ENCODE results near the gene ENGASE.
A peak's percentile ranks its signal among the peaks of the same experiment; 100 is the strongest.

Gene ENGASE

DNA sequence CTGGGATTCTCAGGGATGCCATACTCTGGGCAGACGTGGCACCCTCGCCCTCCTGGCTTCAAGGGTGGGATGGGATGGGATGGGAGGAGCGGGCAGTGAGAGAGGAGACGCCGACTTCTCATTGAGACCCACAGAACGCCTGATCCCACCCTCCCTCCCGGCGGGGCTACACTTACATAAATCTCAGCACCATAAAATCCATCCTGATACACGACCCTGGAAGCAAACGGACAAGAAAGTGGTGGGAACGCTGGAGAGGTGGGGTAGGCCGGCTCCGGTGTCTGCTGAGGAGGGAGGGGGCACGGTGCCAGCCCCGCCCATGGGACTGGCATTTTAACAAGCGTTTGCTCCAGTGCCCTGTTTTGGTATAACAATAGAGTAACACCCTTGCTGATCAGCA is 21.9 kb downstream of the ENGASE start:
- no peak for DNase-seq

DNA sequence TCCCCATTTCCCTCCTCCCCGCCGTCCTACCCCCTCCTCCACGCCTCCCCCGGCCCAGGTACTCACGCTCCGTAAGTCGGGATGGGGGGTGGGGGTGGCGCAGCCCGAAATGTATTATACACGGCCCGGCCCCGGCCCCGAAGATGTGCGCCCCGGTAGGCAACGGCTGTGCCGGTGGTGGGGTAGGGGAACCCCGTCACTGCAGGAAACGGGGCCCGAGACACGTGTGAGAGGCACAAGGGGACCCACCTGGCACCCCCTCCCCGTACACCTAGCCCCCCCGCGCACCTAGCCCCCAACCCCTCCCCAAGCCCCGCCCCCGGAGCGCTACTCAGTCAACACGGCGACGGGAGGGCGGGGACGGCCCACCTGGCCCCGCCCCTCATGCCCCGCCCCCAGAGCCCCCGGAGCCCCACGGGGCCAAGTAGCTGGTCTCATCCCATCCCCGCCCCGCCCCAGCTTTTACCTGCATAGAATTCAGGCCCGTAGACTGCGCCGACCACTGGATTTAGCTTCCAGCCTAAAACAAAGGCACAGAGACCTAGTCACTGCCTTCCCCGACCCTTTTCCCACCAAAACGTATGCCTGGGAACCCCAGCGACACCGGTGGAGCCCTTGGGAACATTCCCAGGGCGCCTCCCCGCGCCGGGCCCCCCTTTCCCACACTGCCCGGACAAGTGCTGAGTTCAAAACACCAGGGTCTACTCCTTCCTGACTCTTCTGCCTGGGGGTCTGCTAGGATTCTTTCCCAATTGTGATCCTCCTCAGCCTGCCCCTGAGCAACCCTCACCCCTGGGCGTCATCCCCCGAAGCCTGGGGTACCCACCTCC is 22.8 kb downstream of the ENGASE start:
- no peak for DNase-seq

DNA sequence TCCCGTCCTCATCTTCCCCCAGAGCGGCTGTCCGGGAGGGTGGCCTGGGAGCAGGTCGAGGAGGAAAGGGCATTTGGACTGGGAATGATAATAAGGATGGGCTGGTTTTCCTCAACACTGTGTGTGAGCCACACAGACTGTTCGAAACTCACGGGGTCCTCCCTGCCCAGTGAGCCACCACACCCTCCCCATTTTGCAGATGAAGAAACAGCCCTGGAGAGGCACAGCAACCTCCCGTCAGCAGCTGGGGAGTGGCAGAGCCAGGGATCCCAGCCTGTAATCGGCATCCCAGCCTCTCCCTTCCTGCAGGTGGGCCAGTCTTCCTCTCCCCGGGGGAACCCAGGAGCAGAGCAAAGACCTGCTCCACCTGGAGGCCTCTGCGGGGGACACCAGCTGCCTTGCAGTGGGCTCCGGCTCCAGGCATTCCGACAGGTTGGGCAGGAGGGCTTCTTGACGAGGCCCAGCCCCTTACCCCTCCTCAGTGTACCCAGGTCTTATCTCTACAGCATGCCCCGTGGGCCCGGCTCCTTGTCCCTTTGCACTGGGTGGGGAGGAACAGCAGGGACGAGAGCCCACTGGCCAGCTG is 23.8 kb downstream of the ENGASE start:
- no peak for DNase-seq

DNA sequence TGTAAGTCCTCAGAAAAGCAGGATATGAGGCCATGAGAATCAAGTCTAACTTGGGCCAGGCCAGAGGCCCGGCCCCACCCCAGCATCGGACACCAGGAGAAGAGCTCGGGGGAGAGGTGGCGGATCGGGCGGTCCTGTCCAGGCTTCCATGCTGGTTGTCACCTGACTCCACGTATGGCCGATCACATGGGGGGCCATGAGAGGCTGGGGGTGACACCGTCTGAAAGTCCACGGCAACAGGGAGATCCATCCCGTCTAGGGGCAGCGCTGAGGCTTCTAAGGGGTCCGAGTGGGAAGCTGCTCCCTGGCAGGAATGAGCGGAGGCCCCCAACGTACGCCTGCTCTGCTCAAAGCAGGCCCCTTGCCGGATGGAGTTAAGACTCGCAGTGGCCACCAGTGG is 25.8 kb downstream of the ENGASE start:
- no peak for DNase-seq

DNA sequence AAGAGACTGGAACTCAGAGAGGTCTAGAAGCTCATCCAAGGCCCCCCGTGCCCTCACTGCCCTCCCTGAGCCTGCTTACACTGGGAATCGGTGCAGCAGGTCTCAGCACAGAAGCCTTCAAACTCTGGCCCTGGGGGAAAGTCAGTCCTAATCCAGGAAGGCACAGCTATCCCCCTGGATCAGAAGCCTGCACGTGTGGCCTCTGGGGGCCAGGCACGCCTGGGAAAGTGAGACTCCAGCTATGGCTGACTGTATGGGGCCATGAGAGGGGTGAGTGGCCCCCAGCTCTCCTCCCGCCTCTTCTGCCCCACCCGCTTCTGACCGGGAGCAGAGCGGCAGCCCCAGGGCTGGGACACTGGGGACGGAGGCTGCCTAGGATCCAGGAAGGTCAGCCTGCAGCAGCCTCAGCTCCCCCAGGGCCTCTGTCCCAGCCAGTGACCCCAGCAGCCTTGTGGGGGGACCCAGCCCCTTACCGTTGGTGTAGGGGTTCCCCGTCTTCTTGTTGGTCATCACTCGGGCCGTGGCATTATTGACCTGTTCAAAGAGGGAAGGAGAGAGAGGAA is 26.6 kb downstream of the ENGASE start:
- DNase-seq: no peak

DNA sequence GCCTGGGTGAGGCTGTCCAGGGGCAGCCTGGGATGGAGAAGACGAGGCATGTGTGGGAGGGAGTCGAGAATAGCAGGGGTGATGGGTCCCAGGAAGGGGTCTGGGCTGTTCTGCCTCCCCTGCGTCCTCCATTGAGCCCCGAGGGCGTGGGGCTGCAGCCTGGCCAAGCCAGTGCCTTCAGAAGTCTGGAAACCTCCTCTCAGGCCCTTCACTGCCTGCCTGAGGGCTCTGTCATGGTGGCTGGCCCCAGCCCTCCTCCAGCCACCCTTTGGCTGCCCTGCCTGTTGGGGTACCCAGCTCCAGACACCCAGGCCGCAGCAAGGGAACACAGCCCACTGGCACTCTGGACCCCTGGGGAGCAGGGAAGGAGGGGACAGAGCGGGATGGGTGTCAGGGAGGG is 27.6 kb downstream of the ENGASE start:
- DNase-seq: no peak

DNA sequence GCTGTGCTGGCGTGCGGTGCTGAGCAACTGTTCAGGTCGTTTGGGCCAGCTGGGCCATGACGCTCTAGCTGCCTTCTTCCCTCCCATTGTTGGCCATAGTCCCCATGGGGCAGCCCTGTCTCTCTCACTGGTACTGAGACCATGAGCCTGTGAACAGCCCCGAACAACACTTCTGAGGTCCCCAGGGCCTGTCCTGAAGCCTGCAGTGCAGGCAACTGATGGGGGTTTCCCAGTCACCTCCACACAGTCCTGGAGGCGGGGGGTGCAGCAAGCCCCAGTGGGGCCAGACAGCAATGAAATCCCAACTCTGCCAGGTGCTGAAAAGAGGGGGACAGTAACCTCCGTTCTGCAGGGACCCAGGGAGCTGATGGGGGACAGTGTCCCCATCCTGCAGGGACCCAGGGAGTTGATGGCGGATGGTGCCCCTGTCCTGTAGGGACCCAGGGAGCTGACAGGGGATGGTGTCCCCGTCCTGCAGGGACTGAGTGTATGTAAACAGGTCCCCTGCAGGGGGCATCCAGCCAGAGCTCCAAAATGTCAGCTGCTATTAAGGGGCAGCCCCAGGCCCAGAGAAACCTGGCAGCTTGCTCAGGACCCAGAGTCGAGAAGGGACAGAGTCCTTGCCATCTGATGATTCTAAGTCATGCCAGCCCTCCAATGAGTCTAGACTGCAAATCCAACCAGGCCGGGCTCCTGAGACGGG is 30.4 kb downstream of the ENGASE start:
- no peak for DNase-seq

DNA sequence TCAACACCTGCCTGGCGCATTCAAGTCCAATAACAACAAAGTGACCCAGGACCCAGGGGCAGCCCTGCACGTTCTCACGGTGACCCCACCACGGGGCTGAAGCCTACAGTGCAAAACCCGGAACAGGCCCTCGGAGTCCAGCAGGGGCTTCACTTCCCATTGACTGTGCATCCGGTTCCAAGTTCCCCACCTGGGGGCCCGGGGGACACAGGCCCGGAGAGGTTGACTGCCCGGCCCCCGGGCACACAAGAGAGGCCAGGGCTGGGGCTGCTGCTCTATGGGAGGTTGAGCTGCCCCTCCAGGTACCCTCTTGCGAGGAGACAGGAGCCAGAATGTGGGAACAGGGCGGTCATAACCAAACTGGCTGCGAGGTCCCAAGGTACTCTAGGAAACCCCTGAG is 31.3 kb downstream of the ENGASE start:
- DNase-seq: no peak

DNA sequence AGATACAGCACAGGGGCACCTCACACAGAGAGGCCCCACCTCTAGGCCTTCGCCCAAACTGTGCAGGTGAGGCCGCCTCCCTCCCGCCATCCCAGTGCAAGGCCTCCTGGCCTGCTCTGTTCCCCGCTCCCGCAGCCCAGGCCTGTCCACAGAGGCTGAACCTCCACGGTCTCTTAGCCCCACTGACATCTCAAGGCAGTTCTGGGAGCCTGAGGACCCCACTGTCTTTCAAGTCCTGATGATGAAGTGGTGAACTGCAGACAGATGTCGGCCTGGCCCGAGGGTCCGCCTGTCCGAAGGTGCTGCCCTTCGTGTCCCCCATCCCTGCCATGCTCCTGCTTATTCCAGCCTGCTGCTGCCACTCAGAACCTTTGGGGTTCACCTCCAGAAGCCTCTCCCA is 32.3 kb downstream of the ENGASE start:
- DNase-seq: no peak

DNA sequence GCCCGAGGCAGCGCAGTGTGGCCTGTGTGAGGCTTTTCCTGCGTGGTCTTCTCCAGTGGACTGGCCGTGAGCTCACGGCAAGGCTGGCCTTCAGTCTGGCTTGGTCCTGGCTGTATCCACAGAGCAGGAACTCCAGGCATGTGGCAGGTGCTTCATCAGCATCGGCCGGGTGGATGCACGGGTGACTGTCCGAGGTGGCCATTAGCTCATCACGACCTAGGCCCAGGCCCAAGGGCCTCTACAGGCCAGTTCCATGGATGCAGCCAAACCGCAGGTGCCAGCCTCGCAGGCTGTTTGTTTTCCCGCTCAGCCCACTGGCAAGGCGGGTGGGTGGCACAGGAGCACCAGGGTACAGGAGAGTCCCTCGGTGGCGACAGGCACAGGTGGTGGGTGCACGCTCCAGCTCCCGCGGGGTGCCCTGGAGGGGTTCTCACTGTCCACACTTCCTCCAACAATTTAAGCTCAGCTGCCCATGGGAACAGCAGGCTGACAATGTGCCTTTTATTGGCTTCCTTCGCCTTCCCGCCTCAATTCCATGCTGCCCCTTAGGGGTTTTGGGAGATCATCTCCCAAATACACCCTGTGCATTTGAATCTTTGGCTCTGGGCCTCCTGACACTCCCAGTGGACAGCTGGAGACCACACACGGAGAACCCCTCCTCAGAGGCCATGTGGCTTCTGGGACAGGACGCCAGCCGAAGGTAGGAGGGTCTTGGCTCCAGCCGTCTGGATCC is 33.0 kb downstream of the ENGASE start:
- DNase-seq: no peak

DNA sequence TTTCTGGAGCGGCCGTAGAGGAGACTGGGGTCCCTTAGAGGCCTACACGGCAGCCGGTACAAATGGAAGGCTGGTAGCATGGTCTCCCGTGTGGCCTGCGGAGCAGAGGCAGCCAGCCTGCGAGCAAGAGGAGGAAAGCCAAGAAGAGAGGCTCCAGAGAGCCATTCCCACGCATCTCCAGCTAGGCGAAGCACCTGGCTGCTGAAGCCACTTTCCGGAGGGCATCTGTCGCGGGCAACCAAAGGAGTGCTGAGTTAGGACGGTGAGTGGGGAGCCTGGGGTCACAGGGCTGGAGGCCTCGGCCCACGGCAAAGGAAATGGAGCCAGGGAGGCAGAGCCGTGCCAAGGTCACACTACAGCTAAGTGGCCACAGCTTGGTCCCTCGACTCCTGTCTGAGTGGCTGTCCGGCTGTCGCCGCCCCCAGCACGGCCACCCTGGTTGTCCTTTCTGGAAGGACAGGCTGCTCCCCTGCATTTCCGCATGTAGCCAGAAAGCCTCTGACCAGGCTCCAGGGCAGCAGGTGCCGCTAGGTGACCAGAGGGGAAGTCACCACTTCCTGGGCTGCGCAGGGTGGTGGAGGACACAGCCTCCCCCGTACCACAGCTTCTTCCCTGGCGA is 33.7 kb downstream of the ENGASE start:
- no peak for DNase-seq

DNA sequence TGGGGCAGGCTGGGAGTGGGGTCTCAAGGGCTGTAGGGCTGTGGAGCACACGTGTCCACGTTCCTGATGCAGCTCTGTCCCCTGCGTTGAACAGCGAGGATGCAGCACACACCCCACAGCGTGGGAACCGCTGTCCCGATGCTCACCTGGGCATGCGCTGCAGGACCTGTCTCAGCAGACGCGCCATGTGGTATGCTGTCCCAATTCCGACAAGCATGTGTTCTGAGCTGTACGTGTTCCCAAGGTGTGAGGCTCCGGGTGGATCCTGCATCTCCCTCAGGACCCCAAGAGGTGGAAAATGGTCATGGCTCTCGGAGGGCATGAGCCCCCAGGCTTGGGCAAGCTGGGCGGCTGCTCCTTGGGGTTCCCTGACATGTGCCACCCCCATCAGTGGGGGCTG is 34.2 kb downstream of the ENGASE start:
- no peak for DNase-seq

DNA sequence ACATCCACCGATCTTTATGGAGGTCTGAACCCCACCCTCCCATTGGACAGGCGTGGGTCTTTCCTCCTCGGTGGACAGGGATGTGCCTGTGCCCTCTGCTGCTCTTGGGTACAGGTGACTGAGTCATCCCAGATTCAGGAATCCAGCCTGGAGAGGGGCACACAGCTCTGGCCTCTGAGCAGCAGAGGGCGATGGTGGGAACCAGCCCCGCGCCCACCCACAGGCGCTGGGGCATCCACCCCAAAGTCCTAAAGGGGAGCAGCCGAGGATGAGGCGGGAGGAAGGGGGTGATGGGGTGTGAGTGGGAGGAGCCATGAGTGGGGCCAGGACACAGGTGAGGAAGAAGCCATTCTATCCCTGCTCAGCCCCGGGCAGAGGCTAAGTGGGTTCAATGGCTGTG is 35.0 kb downstream of the ENGASE start:
- no peak for DNase-seq

DNA sequence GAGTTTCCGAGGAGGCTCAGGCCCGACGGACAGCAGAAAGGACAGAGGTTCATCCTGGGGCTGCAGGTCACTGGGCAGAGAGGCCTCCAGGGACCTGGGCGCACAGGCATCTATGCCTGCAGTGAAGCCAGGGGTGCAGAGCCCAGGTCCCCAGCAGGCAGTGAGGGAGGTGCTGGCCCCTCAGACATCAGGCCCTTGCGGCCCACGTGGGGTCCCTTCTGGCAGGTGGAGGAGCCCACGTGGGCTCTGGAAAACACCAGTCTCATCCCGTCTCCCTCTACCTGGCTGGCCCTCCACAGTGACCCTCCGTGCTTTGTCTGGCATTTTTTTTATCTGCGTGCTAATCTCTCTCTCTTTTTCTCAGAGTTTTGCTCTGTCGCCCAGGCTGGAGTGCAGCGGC is 36.5 kb downstream of the ENGASE start:
- no peak for DNase-seq

DNA sequence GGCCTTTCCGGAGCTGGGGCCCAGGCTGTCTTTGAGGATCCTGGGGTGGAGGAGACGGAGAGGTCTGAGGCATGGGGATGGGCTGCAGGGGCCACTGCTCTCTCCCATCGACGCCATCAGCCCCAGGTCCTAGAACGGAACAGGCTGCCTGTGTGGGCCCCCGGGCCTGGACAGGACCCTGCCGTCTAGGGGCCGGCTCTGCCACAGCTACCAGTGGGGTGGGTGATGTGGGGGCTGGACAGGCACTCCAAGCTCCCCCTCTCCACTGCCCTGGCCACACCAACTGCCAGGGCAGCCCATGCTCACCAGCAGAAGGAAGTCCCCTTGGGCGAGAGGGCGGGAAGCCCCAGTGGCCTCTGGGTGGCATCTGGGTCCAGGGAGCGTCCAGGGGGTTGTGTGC is 37.8 kb downstream of the ENGASE start:
- no peak for DNase-seq

DNA sequence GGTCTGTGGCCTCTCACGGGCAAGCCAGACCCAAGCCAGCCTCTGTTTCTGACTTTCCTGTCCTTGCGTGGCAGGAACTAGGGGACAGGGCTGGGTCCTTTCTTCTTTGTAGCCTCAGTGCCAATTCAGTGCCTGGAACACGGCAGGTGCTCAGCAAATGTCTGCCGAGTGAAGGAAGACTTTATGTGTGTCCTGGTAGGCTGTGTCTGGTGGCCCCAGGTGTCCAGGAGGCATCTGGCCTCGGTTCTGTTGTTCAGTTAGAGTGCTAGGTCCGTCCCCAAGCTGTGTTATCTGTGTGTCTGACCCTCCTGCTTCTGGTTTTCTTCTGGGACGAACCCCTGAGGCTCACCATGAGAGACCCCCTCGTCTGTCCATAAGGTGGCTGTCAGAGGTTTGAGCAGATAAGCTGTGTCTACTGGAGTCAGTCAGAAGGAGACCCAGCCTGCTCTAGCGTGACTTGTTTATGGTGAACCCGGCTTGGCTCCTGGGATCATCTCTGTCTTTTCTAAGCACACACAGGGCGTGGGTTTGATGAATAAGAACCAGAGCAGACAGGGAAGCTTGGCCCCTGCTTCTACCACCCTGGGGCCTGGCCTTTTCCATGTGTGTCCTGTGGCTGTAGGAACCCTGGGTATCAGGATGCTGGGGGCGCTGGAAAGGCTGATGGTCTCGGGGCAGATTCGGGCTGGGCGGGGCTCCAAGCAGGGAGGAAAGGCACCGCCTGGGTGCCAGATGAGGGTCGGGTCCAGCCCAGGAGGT is 39.3 kb downstream of the ENGASE start:
- no peak for DNase-seq

DNA sequence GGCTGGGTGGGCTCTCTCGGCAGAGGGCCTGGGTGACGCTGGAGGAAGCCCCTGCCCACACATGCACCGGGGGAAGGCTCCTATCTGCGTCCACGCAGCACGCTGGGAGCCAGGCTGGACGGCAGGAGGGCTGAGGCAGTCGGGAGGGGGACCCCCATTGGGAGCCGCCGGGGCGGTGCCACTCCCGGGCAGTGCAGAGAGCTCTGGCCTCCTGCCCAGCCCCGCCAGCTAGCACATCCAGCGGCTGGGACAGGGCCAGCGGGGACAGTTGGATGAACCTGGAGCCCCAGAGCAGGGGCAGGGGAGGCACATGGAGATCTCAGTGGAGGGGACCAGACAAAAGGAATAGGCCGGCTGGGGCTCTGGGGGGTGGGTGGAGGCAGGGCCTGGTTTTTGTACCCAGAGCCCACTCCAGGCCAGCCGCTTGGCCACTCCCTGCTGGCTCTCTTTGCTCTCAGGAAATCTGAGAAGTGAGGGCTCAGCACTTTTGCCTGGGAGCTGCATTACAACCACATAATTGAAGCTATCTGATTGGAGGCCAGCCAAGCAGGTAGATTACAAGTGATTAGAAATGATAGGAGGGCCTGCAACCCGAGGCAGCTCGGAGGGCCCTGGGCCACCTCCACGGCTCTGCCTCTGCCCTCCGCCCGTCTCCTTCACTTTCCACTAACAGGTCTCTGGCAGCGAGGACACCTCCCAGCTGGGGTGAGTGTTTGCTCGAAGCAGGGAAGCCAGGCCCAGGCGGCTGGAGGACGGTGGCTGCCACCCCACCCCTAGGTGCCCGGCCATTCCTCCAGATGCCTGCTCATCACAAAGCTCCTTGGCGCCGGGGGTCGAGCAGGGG is 40.1 kb downstream of the ENGASE start:
- peak; percentile 98 for DNase-seq

DNA sequence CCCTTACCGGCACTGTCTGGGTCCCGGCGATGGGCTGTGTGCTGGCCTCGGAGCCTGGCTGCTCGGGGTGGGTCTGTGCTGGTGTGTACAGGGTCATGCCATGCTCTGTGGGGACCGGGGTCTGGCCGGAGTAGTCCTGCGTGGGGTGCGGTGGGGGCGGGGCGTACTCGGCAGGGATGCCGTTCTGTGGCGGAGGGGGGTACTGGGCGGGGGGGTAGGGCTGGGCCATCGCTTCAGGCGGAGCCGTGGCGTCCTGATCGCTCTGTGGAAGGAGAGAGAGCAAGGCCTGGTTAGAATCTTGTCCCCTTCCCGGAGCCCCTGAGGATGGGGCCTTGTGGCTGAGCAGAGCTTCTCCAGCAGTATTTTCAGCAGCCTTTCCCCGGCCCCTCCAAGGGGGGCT is 40.9 kb downstream of the ENGASE start:
- DNase-seq: no peak

DNA sequence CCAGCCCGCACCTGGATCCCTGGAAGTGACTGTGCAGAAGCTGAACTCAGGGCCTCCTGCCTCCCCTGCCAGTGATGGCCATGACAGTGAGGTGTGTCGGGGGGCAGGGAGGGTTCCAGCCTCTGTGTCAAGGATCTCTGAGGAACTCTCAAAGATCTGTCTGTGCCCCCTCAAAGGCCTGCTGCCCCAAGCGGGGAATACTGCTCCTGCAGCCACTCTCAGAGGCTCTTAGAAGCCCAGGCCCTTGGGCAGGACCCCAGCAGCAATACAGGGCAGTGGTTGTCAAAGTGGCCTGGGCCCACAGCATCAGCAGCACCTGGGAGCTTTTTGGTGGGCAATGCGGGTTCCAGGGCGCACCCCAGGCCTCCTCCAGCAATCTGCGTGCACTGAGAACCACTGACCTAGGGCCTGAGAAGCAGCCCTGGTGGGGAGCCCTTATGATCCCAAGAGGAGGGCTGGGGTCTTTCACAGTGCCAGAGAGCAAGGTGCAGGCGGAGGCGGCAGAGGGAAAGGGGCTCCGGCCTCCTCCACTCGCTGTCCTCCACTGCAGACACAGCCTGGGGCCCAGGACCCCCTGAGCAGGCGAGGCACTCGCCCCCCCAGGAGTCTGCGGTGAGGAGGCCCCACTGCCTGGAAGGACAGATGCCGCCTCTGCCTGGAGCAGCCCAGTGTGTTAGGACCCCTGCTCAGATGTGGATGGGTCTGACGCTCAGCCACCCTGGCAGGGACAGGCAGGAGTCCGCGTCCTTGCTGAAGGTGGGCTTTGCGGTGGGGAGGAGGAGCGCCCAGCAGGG is 42.1 kb downstream of the ENGASE start:
- no peak for DNase-seq

DNA sequence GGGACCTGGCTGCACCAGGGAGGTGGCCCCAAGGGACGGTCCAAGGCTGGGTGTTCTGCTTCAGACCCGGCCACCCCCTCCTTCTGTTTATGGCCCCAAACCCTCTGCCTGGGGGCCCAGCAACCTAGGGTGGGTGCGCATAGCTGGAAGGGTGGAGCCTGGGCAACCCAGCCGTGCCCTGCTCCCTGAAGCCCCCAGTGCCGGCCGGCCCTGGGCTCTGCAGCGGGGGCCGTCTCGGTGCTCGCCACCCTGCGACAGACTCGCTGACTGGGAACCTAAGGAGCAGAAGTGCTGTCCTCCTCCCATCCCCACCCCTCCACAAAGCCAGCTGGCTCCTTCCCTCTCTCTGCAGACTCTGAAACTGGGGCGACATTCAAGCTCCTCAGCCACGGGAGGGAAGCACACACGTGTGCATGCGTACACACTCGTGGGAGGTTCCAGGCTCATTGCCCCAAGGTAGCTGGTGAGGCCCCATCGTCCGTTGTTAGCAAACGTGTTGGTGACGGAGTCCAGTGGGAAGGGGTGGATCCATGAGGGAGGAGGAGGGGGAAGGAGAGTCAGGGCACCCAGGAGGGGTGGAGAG is 43.4 kb downstream of the ENGASE start:
- DNase-seq: no peak

Data from NCI-H1105 treated with DMSO at 0.1 percent for 48 hours (cell line).